Measurements from ENCODE around the gene DUSP16. TPM values are rescaled to one million over a fixed set of nuclear protein-coding genes. Genes with fewer than 3 reads are reported as not detected.

DUSP16 gene
- total RNA-seq, 4 donors from 2014 or later = 7.5 to 21.4 (median 14.6) TPM

DNA sequence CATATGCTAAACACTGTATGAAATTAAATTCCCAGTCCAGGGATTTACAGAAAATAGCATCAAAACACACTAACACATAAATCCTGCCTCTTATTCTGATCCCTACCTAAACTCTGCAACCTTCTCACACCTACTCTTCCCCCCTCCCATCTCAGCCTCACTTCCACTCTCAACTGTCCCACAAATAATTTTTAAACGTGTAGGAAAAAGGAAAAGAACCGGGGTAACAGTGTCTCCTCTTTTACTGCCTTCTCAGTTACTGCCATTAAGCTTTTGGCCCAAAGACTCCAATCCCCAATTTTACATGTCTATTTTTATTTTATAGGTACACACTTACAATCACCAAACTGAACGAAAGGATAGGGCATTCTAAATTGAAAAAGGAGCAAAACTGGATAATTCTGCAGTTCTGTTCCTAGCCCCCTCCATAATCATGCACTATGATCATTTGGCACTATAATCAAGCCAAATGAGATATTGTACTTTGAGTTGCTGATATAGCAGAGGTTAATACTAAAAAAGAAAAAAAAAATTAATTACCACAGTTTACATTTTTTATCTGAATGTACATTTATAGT lies 2.9 kb downstream of the DUSP16 start:
- TF ChIP-seq, protein P1, sequence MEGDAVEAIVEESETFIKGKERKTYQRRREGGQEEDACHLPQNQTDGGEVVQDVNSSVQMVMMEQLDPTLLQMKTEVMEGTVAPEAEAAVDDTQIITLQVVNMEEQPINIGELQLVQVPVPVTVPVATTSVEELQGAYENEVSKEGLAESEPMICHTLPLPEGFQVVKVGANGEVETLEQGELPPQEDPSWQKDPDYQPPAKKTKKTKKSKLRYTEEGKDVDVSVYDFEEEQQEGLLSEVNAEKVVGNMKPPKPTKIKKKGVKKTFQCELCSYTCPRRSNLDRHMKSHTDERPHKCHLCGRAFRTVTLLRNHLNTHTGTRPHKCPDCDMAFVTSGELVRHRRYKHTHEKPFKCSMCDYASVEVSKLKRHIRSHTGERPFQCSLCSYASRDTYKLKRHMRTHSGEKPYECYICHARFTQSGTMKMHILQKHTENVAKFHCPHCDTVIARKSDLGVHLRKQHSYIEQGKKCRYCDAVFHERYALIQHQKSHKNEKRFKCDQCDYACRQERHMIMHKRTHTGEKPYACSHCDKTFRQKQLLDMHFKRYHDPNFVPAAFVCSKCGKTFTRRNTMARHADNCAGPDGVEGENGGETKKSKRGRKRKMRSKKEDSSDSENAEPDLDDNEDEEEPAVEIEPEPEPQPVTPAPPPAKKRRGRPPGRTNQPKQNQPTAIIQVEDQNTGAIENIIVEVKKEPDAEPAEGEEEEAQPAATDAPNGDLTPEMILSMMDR (IDR thresholded peaks at IDR 0.05; ENCODE audit: low read depth) = no peak

DNA sequence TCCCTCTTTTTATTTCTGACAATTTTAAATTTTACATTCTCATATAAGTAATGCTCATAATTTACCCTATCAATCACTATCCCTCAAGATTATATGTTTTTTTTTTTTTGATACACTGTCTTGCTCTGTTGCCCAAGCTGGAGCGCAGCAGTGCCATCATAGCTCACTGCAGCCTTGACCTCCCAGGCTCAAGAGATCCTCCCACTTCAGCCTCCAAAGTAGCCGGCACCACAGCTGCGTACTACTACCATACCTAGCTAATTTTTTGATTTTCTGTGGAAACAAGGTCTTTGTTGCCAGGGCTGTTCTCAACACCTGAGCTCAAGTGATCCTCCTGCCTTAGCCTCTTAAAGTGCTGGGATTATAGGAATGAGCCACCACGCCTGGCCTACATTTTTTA lies 4.4 kb downstream of the DUSP16 start:
- TF ChIP-seq, protein P1 (IDR thresholded peaks at IDR 0.05; ENCODE audit: low read depth) = no peak

DNA sequence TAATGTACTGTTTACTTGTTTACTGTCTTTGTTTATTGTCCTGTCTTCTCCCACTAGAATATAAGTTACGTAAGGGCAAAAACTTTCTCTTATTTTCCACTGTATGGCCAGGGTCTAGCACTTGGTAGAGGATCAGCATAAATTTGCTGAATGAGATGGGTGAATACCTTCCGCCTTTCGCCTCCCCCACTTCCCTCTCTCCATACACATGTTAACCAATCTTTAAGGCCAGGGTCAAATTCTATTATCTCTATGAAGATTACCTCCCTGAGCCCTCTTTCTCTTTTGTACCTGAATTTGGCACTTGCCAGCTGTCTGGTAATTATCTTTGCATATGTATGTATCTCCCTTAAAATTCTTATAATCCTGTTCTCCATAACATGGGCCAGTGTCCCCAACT lies 4.9 kb downstream of the DUSP16 start:
- TF ChIP-seq, protein P1 (IDR thresholded peaks at IDR 0.05; ENCODE audit: low read depth) = no peak

DNA sequence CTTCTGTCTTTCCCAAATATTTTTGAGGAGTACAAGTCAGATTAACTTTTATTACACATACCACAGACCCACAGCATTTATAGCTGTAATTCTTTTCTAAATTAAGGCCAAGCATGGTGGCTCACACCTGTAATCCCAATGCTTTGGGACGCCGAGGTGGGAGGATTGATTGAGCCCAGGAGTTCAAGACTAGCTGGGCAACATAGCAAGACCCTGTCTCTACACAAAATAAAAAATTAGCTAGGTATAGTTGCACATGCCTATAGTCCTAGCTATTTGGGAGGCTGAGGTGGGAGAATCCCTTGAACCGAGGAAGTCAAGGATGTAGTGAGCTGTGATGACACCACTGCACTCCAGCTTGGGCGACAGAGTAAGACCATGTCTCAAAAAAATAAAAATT lies 7.0 kb downstream of the DUSP16 start:
- TF ChIP-seq, protein P1 (IDR thresholded peaks at IDR 0.05; ENCODE audit: low read depth) = no peak

DNA sequence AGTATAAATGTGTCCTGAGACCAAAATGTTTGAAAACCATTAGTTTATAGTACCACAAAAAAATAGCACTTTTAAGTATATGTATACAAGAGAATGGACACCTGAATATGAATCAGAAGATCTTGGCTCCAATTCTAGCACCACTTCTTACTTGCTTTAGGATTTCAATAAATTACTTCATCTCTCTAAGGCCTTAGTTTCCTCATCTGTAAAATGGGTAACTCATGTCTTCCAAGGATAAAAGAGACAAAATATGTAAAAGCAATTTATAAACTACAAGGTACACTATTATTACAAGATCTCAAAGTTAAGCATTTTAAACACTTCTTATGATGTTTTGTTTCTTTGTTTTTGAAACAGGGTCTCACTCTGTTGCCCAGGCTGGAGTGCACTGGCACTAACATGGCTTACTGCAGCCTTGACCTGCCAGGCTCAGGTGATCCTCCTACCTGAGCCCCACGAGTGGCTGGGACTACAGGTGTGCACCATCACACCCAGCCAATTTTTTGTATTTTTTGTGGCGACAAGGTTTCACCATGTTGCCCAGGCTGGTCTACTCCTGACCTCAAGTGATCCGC lies 9.4 kb downstream of the DUSP16 start:
- TF ChIP-seq, protein P1 (IDR thresholded peaks at IDR 0.05; ENCODE audit: low read depth) = no peak

DNA sequence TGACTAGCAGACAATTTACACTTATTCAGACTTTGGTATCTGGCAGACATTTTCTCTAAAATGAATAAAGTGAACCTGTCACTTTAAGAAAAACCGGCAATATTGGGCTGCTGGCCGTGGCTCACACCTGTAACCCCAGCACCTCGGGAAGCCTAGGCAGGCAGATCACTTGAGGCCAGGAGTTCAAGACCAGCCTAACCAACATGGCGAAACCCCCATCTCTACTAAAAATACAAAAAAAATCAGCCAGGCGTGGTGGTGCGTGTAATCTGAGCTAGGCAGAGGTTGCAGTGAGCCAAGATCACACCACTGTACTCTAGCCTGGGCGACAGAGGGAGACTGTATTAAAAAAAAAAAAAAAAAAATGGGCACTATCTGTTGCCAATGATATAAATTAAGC lies 11.5 kb downstream of the DUSP16 start:
- TF ChIP-seq, protein P1 (IDR thresholded peaks at IDR 0.05; ENCODE audit: low read depth) = no peak

DNA sequence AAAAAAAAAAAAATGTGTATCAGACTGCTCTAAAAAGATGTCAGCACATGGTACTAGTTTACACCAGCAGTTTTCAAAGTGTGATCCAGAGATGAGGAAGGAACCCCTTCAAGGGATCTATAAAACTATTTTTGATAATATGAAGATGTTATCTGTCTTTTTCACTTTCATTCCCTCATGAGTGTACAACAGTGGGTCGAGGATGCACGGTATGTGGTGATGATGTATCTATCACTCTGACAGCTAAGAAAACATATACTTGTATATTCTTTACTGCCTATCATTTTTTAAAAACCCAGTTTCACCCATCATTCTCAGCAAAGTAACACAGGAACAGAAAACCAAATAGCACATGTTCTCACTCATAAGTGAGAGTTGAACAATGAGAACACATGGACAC lies 12.4 kb downstream of the DUSP16 start:
- TF ChIP-seq, protein P1 (IDR thresholded peaks at IDR 0.05; ENCODE audit: low read depth) = no peak
